A549 (cell line): Measurements from ENCODE around the gene PCDHGA11. TPM values are rescaled to one million over a fixed set of nuclear protein-coding genes. Genes with fewer than 3 reads are reported as not detected.

Experiments
- ATAC-seq, 2 experiments: fragments of 200-7000 bp in 1 of 2; fragments of >200 bp in 1 of 2; cut with Nextera tagmentation in 1 of 2; cut with Tn5 transposase in 1 of 2; 3 replicates each; pipeline versions ENCODE4 v1.8.0 to v1.9.1; 2018 to 2020; ENCODE audit warnings: mild to moderate bottlenecking in 1 of 2, moderate library complexity in 1 of 2
- CTCF ChIA-PET: fragments of 300-600 bp; sonication (Branson Sonifier 250); formaldehyde crosslinking; extraction: SDS; loops from one replicate; lab custom pipeline; 2021; ENCODE audit warnings: antibody characterized with exemption, inconsistent platforms; lab: Yijun Ruan, JAX
- POLR2A ChIA-PET: fragments of 350-600 bp; formaldehyde crosslinking; extraction: SDS; loops from one replicate; lab custom pipeline; 2021; ENCODE audit warnings: antibody characterized with exemption, inconsistent platforms; lab: Yijun Ruan, JAX
- DNase-seq, 2 experiments: peaks; one replicate each; pipeline versions ENCODE4 v3.0.0 to v3.0.0-alpha.2; 2011 to 2016; ENCODE audit warnings: low read depth in 1 of 2, low spot score in 1 of 2
- FAIRE-seq: peaks from 2 replicates; lab custom pipeline; 2011; peaks lifted over from hg19 to GRCh38; lab: Jason Lieb, UNC
- H3K27ac ChIP-seq, 2 experiments: fragments of >200 bp; sonication (Bioruptor Twin); formaldehyde crosslinking; 3 replicates each; pipeline ENCODE4 v1.5.1; 2016 to 2017
- H3K4me1 ChIP-seq: fragments of >200 bp; sonication (Bioruptor Twin); formaldehyde crosslinking; 3 replicates; pipeline ENCODE4 v1.6.1; 2016
- H3K4me2 ChIP-seq: fragments of >200 bp; sonication (Bioruptor Twin); formaldehyde crosslinking; 3 replicates; pipeline ENCODE4 v1.6.1; 2016
- H3K4me3 ChIP-seq: fragments of >200 bp; sonication (Bioruptor Twin); formaldehyde crosslinking; 3 replicates; pipeline ENCODE4 v1.5.1; 2016
- H3K9me3 ChIP-seq: fragments of >200 bp; sonication (Bioruptor Twin); formaldehyde crosslinking; 3 replicates; pipeline ENCODE4 v1.6.1; 2016
- BHLHE40 ChIP-seq: IDR thresholded peaks from 2 replicates; pipeline ENCODE4 v1.6.1; 2012; ENCODE audit warnings: low read depth, low read length, inconsistent platforms
- CEBPB ChIP-seq, 2 experiments: fragments of >200 bp in 1 of 2; sonication (Bioruptor Twin) in 1 of 2; formaldehyde crosslinking in 1 of 2; IDR thresholded peaks; 2 replicates each; pipeline ENCODE4 v1.6.1; 2012 to 2016
- EHMT2 ChIP-seq: fragments of 200-600 bp; sonication (generic); IDR thresholded peaks from 2 replicates; pipeline ENCODE4 v1.6.1; 2016; ENCODE audit warnings: antibody characterized with exemption, low read depth, mild to moderate bottlenecking, moderate library complexity
- EP300 ChIP-seq, 2 experiments: fragments of >200 bp; sonication (Bioruptor Twin); formaldehyde crosslinking; IDR thresholded peaks; 2 replicates in 1 of 2; 3 replicates in 1 of 2; pipeline ENCODE4 v1.6.1; 2016 to 2017
- ESRRA ChIP-seq: fragments of 150-350 bp; IDR thresholded peaks from 2 replicates; pipeline ENCODE4 v1.6.1; 2014; ENCODE audit warnings: mild to moderate bottlenecking, low read length, borderline replicate concordance
- HDAC2 ChIP-seq: fragments of 200-600 bp; sonication (generic); IDR thresholded peaks from 2 replicates; pipeline ENCODE4 v1.6.1; 2016
- HEYL ChIP-seq: fragments of 250-450 bp; sonication (Bioruptor Pico); IDR thresholded peaks from 2 replicates; pipeline ENCODE4 v1.8.0; 2021; ENCODE audit warnings: mild to moderate bottlenecking, moderate library complexity
- KDM5A ChIP-seq: fragments of 200-600 bp; sonication (generic); IDR thresholded peaks from 2 replicates; pipeline ENCODE4 v1.6.1; 2016; ENCODE audit warnings: antibody characterized with exemption, mild to moderate bottlenecking
- NR3C1 ChIP-seq: fragments of >200 bp; sonication (Bioruptor Twin); formaldehyde crosslinking; IDR thresholded peaks from 3 replicates; pipeline ENCODE4 v1.6.1; 2017
- PHF8 ChIP-seq: fragments of 200-600 bp; sonication (generic); IDR thresholded peaks from 2 replicates; pipeline ENCODE4 v1.6.1; 2016; ENCODE audit warnings: low read depth, mild to moderate bottlenecking, antibody characterized with exemption, moderate library complexity, borderline replicate concordance
- POLR2A ChIP-seq: IDR thresholded peaks from 2 replicates; pipeline ENCODE4 v1.6.1; 2012; ENCODE audit warnings: mild to moderate bottlenecking, low read length
- POLR2AphosphoS2 ChIP-seq: conservative IDR thresholded peaks from 2 replicates; pipeline ENCODE4 v1.6.1; 2012; ENCODE audit warnings: low read length, improper control_type of control experiment, inconsistent platforms
- RAD21 ChIP-seq, 2 experiments: fragments of >200 bp in 1 of 2; sonication (Bioruptor Twin) in 1 of 2; formaldehyde crosslinking in 1 of 2; IDR thresholded peaks in 1 of 2; conservative IDR thresholded peaks in 1 of 2; 2 replicates in 1 of 2; 3 replicates in 1 of 2; pipeline ENCODE4 v1.6.1; 2012 to 2018; ENCODE audit warnings: inconsistent platforms in 1 of 2
- TP53 ChIP-seq: fragments of 250-450 bp; sonication (Bioruptor Pico); IDR thresholded peaks from 2 replicates; pipeline ENCODE4 v1.5.0; 2021; ENCODE audit warnings: mild to moderate bottlenecking, moderate library complexity
- ZC3H11A ChIP-seq: fragments of 450-650 bp; IDR thresholded peaks from 2 replicates; pipeline ENCODE4 v1.6.1; 2014; ENCODE audit warnings: antibody characterized with exemption, mild to moderate bottlenecking
- ZSCAN20 ChIP-seq: fragments of 250-450 bp; sonication (Bioruptor Pico); IDR thresholded peaks from 2 replicates; pipeline ENCODE4 v1.8.0; 2022; ENCODE audit warnings: mild to moderate bottlenecking, moderate library complexity
- WGBS: methylation state at CpG from one replicate; pipeline ENCODE4 v1.1.6; 2017; ENCODE audit errors: missing lambda C conversion rate; 5-methylcytosine and 5-hydroxymethylcytosine counted together
- polyA plus RNA-seq, 4 experiments: library from polyadenylated mRNA; depleted of rRNA in 3 of 4; stranded (reverse); fragments of >200 nt; fragmentation: RNase III in 1 of 4; extraction: RNeasy Plus Mini Kit Qiagen cat#74134 plus additional on column Dnase treatment in 1 of 4; gene quantifications; 2 replicates in 3 of 4; 3 replicates in 1 of 4; pipeline ENCODE4 v1.2.3, GENCODE V29; 2011 to 2017
- TF ChIP-seq, protein P1 (sequence below): fragments of 150-350 bp; IDR thresholded peaks from 2 replicates; pipeline ENCODE4 v1.6.1; 2014; ENCODE audit warnings: low read depth, mild to moderate bottlenecking, low read length
- TF ChIP-seq, protein P2 (sequence below): fragments of >200 bp; sonication (Bioruptor Twin); formaldehyde crosslinking; IDR thresholded peaks from 3 replicates; pipeline ENCODE4 v1.6.1; 2016
- TF ChIP-seq, protein P3 (sequence below): fragments of >200 bp; sonication (Bioruptor Twin); formaldehyde crosslinking; IDR thresholded peaks from 2 replicates; pipeline ENCODE4 v1.6.1; 2016

Gene PCDHGA11
- polyA plus RNA-seq, 2 of the 4 experiments (the other 2 are of a cell fraction), result 0.10 TPM; not detected in 1

GRCh38 chr5:141398608-141399007, 22.2 kb upstream of the PCDHGA11 start:
- POLR2A ChIA-PET, result no interaction called here
- H3K4me3 ChIP-seq, result no peak overlapping the region
- TF ChIP-seq HDAC2, result no peak
- TF ChIP-seq, all 56 proteins: peak for 0
- no peak overlapping the region for H3K4me2 ChIP-seq
- H3K9me3 ChIP-seq, result peaks cover 68% of the 10 kb centered on the region
- FAIRE-seq (no peak), ATAC-seq (no peak), DNase-seq (no peak)
- CTCF ChIA-PET, result interaction anchor here (1.0 to 3.5 kb wide), 9 partner anchors 14 to 165 kb away, joined by 3 to 28 read pairs (median 7); partner anchors contain the start of genes PCDHGA1, PCDHGA10, PCDHGA7 and TAF7
- H3K27ac ChIP-seq, result no peak overlapping the region
- 78% methylated on average over 15 of the region's 15 CpGs for WGBS
- no peaks in the 10 kb centered on the region for H3K4me1 ChIP-seq

- TF ChIP-seq TP53 (no peak), ZSCAN20 (CRISPR knock-in tag) (no peak), BHLHE40 (no peak), POLR2A (no peak; the same call in 1 of the 2 replicates), HDAC2 (no peak), PHF8 (no peak)
- TF ChIP-seq, protein P1, sequence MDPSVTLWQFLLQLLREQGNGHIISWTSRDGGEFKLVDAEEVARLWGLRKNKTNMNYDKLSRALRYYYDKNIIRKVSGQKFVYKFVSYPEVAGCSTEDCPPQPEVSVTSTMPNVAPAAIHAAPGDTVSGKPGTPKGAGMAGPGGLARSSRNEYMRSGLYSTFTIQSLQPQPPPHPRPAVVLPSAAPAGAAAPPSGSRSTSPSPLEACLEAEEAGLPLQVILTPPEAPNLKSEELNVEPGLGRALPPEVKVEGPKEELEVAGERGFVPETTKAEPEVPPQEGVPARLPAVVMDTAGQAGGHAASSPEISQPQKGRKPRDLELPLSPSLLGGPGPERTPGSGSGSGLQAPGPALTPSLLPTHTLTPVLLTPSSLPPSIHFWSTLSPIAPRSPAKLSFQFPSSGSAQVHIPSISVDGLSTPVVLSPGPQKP, result no peak
- TF ChIP-seq, protein P2, sequence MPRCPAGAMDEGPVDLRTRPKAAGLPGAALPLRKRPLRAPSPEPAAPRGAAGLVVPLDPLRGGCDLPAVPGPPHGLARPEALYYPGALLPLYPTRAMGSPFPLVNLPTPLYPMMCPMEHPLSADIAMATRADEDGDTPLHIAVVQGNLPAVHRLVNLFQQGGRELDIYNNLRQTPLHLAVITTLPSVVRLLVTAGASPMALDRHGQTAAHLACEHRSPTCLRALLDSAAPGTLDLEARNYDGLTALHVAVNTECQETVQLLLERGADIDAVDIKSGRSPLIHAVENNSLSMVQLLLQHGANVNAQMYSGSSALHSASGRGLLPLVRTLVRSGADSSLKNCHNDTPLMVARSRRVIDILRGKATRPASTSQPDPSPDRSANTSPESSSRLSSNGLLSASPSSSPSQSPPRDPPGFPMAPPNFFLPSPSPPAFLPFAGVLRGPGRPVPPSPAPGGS, result no peak
- no peaks in the 10 kb centered on the region for H3K4me1 ChIP-seq
- CTCF ChIA-PET, result interaction anchor here (1.0 to 1.9 kb wide), 2 partner anchors 17 to 125 kb away, joined by 3 to 7 read pairs; partner anchors contain the start of gene PCDHGA7
- no peak overlapping the region for H3K4me3 ChIP-seq
- no peak for DNase-seq
- no peak overlapping the region for H3K27ac ChIP-seq
- WGBS, result 92% methylated on average over 36 of the region's 61 CpGs
- no peak overlapping the region for H3K4me2 ChIP-seq
- H3K9me3 ChIP-seq, result peaks cover 68% of the 10 kb centered on the region
- FAIRE-seq, result no peak
- POLR2A ChIA-PET, result no interaction called here
- no peak for ATAC-seq
Measured at GRCh38 chr5:141399555-141400258, 21.1 kb upstream of the PCDHGA11 start.

- DNase-seq, result no peak
- H3K4me1 ChIP-seq, result no peaks in the 10 kb centered on the region
- no peak within 1 kb of the TSS for H3K4me2 ChIP-seq
- FAIRE-seq, result no peak
- TF ChIP-seq EHMT2 (no peak), NR3C1 (no peak), HEYL (CRISPR knock-in tag) (no peak), CEBPB (IDR thresholded peaks at IDR 0.05) (no peak), POLR2AphosphoS2 (no peak), ESRRA (no peak), ZC3H11A (no peak), KDM5A (no peak), RAD21 (conservative IDR thresholded peaks at IDR 0.05 in 1 of 2, IDR thresholded peaks at IDR 0.05 in 1 of 2) (no peak), ZSCAN20 (CRISPR knock-in tag) (no peak), EP300 (IDR thresholded peaks at IDR 0.05) (no peak)
- TF ChIP-seq, protein P3, sequence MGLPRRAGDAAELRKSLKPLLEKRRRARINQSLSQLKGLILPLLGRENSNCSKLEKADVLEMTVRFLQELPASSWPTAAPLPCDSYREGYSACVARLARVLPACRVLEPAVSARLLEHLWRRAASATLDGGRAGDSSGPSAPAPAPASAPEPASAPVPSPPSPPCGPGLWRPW, result no peak
- TF ChIP-seq, all 56 proteins: peak for 0
- H3K9me3 ChIP-seq, result peaks cover 75% of the 10 kb centered on the region
- H3K27ac ChIP-seq, result no peak within 1 kb of the TSS
- ATAC-seq, result no peak
- ChIA-PET POLR2A (no interaction called here), CTCF (interaction anchor here (0.7 to 1.2 kb wide), 3 partner anchors 15 to 155 kb away, joined by 3 to 4 read pairs (median 3); partner anchors contain the start of genes PCDHGB3 and PCDHGB7)
- H3K4me3 ChIP-seq, result no peak within 1 kb of the TSS
- WGBS, result 72% methylated on average over 27 of the region's 27 CpGs
Measured at GRCh38 chr5:141402553-141403243, 18.2 kb upstream of the PCDHGA11 start, which contains the start of gene PCDHGA9. TSS of gene PCDHGA9 (plus strand) at chr5:141402778. CDS start at chr5:141402953, 175 bp downstream.
